Aortic smooth muscle cell (primary cell): ENCODE results near the gene PIK3R2. TPM values are rescaled to one million over a fixed set of nuclear protein-coding genes. Genes with fewer than 3 reads are reported as not detected.

Experiments
- total RNA-seq: library from RNA; depleted of rRNA; stranded (reverse); fragments of >200 nt; gene quantifications from 2 replicates; pipeline ENCODE4 v1.2.3, GENCODE V29; 2014

The PIK3R2 gene
- 8.2 and 13.9 TPM in 2 replicates for total RNA-seq

DNA sequence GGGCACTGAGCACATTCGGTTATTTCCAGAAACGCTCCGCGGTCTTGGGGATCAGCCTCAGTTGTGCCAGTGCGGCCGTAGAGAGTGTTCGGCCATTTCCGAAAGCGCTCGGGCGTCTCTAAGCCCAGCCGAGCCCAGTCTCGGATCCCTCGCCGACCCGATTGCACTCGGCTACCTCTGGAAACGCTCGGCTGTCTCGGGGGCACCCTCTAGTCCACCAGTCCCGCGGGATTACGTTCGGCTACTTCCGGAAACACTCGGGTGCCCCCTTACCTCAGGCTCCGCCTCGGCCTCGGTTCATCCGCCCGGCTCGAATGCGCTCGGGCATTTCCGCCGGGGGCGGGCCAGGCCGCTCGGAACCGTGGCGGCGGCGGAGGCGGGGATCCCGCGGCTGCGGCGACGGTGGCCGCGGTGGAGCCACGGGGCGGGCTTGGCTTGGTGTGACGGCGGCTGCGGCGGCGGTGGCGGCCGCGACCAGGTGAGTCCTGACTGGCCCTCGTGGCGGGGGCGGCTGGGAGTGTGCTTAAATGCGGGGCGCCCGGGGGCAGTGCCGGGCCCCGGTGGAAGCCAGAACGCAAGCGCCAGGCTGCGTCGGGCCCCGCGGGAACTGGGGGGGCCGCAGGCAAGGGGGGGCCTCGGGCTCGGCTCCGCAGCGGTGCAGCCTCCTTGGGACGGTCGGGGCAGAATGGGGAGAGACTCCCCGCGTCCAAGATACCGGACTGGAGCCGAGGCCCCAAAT, at the start of gene PIK3R2:
Gene PIK3R2, plus strand, starts transcription at position 347 of the 739 bp plus-strand sequence. CDS start 2,717 bp downstream, outside the sequence.

GRCh38 chr19:18173572-18174288, 20.8 kb downstream of the PIK3R2 start, which contains the start of gene IFI30:
TSS of gene IFI30 (plus strand) at chr19:18173813. CDS start at chr19:18173842, 29 bp downstream.

GRCh38 chr19:18192673-18193387, 39.9 kb downstream of the PIK3R2 start, which contains the start of gene MPV17L2:
TSS of gene MPV17L2 (plus strand) at chr19:18193218. CDS start at chr19:18193282, 64 bp downstream.

GRCh38 chr19:18203863-18204393, 51.0 kb downstream of the PIK3R2 start, which contains the start of gene RAB3A:
TSS of gene RAB3A (minus strand) at chr19:18204042. CDS start at chr19:18202740, 1,302 bp downstream.

Other genes with a start within 250 kb of the PIK3R2 start
- gene CCDC124, start 220.1 kb upstream of the PIK3R2 start, total RNA-seq = 39.7 and 50.9 TPM in 2 replicates
- gene KCNN1, start 186.1 kb upstream of the PIK3R2 start, total RNA-seq = not detected in 2 replicates
- 12.2 and 32.4 TPM in 2 replicates for gene ARRDC2, start 145.0 kb upstream of the PIK3R2 start, total RNA-seq
- gene IL12RB1, start 66.2 kb upstream of the PIK3R2 start, total RNA-seq = 0.06 and 0.26 TPM in 2 replicates
- gene MAST3, start 55.4 kb upstream of the PIK3R2 start, total RNA-seq = 3.4 and 4.5 TPM in 2 replicates
- 39.4 and 59.7 TPM in 2 replicates for gene IFI30, start 20.6 kb downstream of the PIK3R2 start, total RNA-seq
- gene MPV17L2, start 40.1 kb downstream of the PIK3R2 start, total RNA-seq = 7.5 and 14.0 TPM in 2 replicates
- 3.4 and 6.6 TPM in 2 replicates for gene RAB3A, start 50.9 kb downstream of the PIK3R2 start, total RNA-seq
- gene PDE4C, start 73.3 kb downstream of the PIK3R2 start, total RNA-seq = 0.12 and 0.26 TPM in 2 replicates
- 0.13 and 0.87 TPM in 2 replicates for gene IQCN, start 121.3 kb downstream of the PIK3R2 start, total RNA-seq
- 85.7 and 119 TPM in 2 replicates for gene JUND, start 128.5 kb downstream of the PIK3R2 start, total RNA-seq
- gene LSM4, start 169.9 kb downstream of the PIK3R2 start, total RNA-seq = 122 and 147 TPM in 2 replicates
- 60.6 and 62.5 TPM in 2 replicates for gene PGPEP1, start 187.4 kb downstream of the PIK3R2 start, total RNA-seq
- 41.1 and 66.9 TPM in 2 replicates for gene GDF15, start 233.0 kb downstream of the PIK3R2 start, total RNA-seq
- 0.06 TPM in 1 of 2 replicates, not detected in the other for gene LRRC25, start 244.5 kb downstream of the PIK3R2 start, total RNA-seq